DND-41 (cell line): ENCODE results near the gene PCDHGA7.

Experiments used
- ATAC-seq: fragments of 200-7000 bp; cut with Tn5 transposase; 3 replicates; pipeline ENCODE4 v1.9.1; 2021; ENCODE audit warnings: low read depth; ENCODE audit not compliant: insufficient read depth
- DNase-seq: peaks from one replicate; pipeline ENCODE4 v3.0.0-alpha.2; 2020
- H2AFZ ChIP-seq: 2 replicates; pipeline ENCODE4 v1.6.0; 2012; ENCODE audit warnings: low read depth, low read length
- H3K27ac ChIP-seq: 2 replicates; pipeline ENCODE4 v1.5.1; 2012; ENCODE audit warnings: low read length, inconsistent platforms
- H3K27me3 ChIP-seq: fragments of 200-600 bp; sonication (generic); 2 replicates; pipeline ENCODE4 v1.6.0; 2012; ENCODE audit warnings: low read length, mild to moderate bottlenecking, inconsistent platforms; ENCODE audit not compliant: insufficient read depth, poor library complexity
- H3K36me3 ChIP-seq: 2 replicates; pipeline ENCODE4 v1.5.1; 2012; ENCODE audit warnings: low read length, inconsistent platforms; ENCODE audit not compliant: insufficient read depth
- H3K4me1 ChIP-seq: 2 replicates; pipeline ENCODE4 v1.5.1; 2012; ENCODE audit warnings: mild to moderate bottlenecking, low read length; ENCODE audit not compliant: insufficient read depth
- H3K4me2 ChIP-seq: 2 replicates; pipeline ENCODE4 v1.6.0; 2012; ENCODE audit warnings: mild to moderate bottlenecking, moderate library complexity, low read length, inconsistent platforms; ENCODE audit not compliant: insufficient read depth
- H3K4me3 ChIP-seq, 2 experiments: fragments of 200-600 bp in 1 of 2; shearing (Covaris generic) in 1 of 2; 2 replicates each; pipeline ENCODE4 v1.5.1; 2012 to 2016; ENCODE audit warnings: inconsistent platforms in 2 of 2, low read length in 2 of 2, mild to moderate bottlenecking in 2 of 2, low read depth in 1 of 2, moderate library complexity in 1 of 2
- H3K79me2 ChIP-seq: 2 replicates; pipeline ENCODE4 v1.6.0; 2012; ENCODE audit warnings: low read length, inconsistent platforms; ENCODE audit not compliant: insufficient read depth
- H3K9ac ChIP-seq: 2 replicates; pipeline ENCODE4 v1.6.0; 2012; ENCODE audit warnings: low read depth, mild to moderate bottlenecking, inconsistent platforms, low read length, moderate library complexity
- H3K9me3 ChIP-seq: 2 replicates; pipeline ENCODE4 v1.5.1; 2012; ENCODE audit warnings: low read length, moderate library complexity, mild to moderate bottlenecking, inconsistent platforms; ENCODE audit not compliant: insufficient read depth, severe bottlenecking
- H4K20me1 ChIP-seq: 2 replicates; pipeline ENCODE4 v1.6.0; 2012; ENCODE audit warnings: low read length; ENCODE audit not compliant: insufficient read depth
- CTCF ChIP-seq: IDR thresholded peaks from 2 replicates; pipeline ENCODE4 v1.5.1; 2012; ENCODE audit warnings: borderline replicate concordance, low read length, moderate library complexity, mild to moderate bottlenecking; ENCODE audit not compliant: poor library complexity, severe bottlenecking; ENCODE audit errors: extremely low read depth
- EZH2 ChIP-seq: IDR thresholded peaks from 3 replicates; pipeline ENCODE4 v1.6.1; 2012; ENCODE audit warnings: borderline replicate concordance, low read depth, mild to moderate bottlenecking, moderate library complexity, low read length, inconsistent platforms; ENCODE audit not compliant: severe bottlenecking

The PCDHGA7 gene

GRCh38 chr5:141371572-141372475 is 10.7 kb upstream of the PCDHGA7 start:
- Histone ChIP-seq H2AFZ (no peak overlapping the region), H3K4me1 (no peaks in the 10 kb centered on the region), H3K36me3 (no peaks in the 10 kb centered on the region), H3K4me3 (no peak overlapping the region), H3K27ac (no peak overlapping the region), H3K79me2 (no peaks in the 10 kb centered on the region), H3K27me3 (peaks cover 4% of the 10 kb centered on the region), H3K4me2 (no peak overlapping the region), H3K9me3 (no peaks in the 10 kb centered on the region), H4K20me1 (no peaks in the 10 kb centered on the region), H3K9ac (no peak overlapping the region)
- DNase-seq (no peak), ATAC-seq (no peak)
- no peak for TF ChIP-seq CTCF
- no peak for TF ChIP-seq EZH2

- H3K4me3 ChIP-seq: no peak within 1 kb of the TSS
Observed at GRCh38 chr5:141373673-141374317, 8.7 kb upstream of the PCDHGA7 start, which contains the start of gene PCDHGA6. Gene PCDHGA6 (plus strand): TSS chr5:141373891. CDS start chr5:141374084, 193 bp downstream.

GRCh38 chr5:141374627-141375026 is 7.9 kb upstream of the PCDHGA7 start:
- H3K79me2 ChIP-seq: no peaks in the 10 kb centered on the region
- TF ChIP-seq EZH2: no peak
- no peak for TF ChIP-seq CTCF
- H3K9me3 ChIP-seq: no peaks in the 10 kb centered on the region
- H3K9ac ChIP-seq: no peak overlapping the region
- ATAC-seq: no peak
- H3K4me1 ChIP-seq: no peaks in the 10 kb centered on the region
- peaks cover 4% of the 10 kb centered on the region for H3K27me3 ChIP-seq
- no peak overlapping the region for H3K4me3 ChIP-seq
- no peak for DNase-seq
- H3K27ac ChIP-seq: no peak overlapping the region
- H3K4me2 ChIP-seq: no peak overlapping the region
- no peak overlapping the region for H2AFZ ChIP-seq
- H3K36me3 ChIP-seq: no peaks in the 10 kb centered on the region
- H4K20me1 ChIP-seq: no peaks in the 10 kb centered on the region

More at GRCh38 chr5:141373673-141374317, 8.7 kb upstream of the PCDHGA7 start, which contains the start of gene PCDHGA6:
- no peak for ATAC-seq
- no peak within 1 kb of the TSS for H3K9ac ChIP-seq
- no peaks in the 10 kb centered on the region for H3K4me1 ChIP-seq
- no peaks in the 10 kb centered on the region for H3K79me2 ChIP-seq
- no peak within 1 kb of the TSS for H3K27ac ChIP-seq
- TF ChIP-seq CTCF (no peak), EZH2 (no peak)
- H3K9me3 ChIP-seq: no peaks in the 10 kb centered on the region
- H2AFZ ChIP-seq: no peak within 1 kb of the TSS
- H3K4me2 ChIP-seq: no peak within 1 kb of the TSS
- peaks cover 4% of the 10 kb centered on the region for H3K27me3 ChIP-seq
- no peaks in the 10 kb centered on the region for H3K36me3 ChIP-seq
- DNase-seq: no peak
- H4K20me1 ChIP-seq: no peaks in the 10 kb centered on the region
